Measurements from ENCODE around the gene SPATA2L.

Gene SPATA2L

GRCh38 chr16:89727406-89728120, 26.1 kb upstream of the SPATA2L start:
- no peak for DNase-seq

- no peak for DNase-seq
These were observed 22.1 kb upstream of the SPATA2L start for GRCh38 chr16:89723279-89724250.

- DNase-seq: no peak
These were observed 21.1 kb upstream of the SPATA2L start for GRCh38 chr16:89722392-89723278.

- no peak for DNase-seq
These were observed 20.3 kb upstream of the SPATA2L start for GRCh38 chr16:89721546-89722391.

- DNase-seq: peak; percentile 85
These were observed 19.5 kb upstream of the SPATA2L start, which contains the start of the genes VPS9D1 and ZNF276 for GRCh38 chr16:89720813-89721545. Gene VPS9D1 (minus strand): TSS chr16:89720898. CDS start chr16:89720861, 37 bp downstream. Gene ZNF276 (plus strand): TSS chr16:89721537. CDS start chr16:89721641, 104 bp downstream.

GRCh38 chr16:89720551-89720812, 19.0 kb upstream of the SPATA2L start:
- DNase-seq: no peak

GRCh38 chr16:89717688-89718505, 16.4 kb upstream of the SPATA2L start:
- no peak for DNase-seq

- DNase-seq: no peak
These were observed 15.6 kb upstream of the SPATA2L start for GRCh38 chr16:89716916-89717687.

- no peak for DNase-seq
These were observed 15.0 kb upstream of the SPATA2L start for GRCh38 chr16:89716493-89716892.

- DNase-seq: peak; percentile 49
These were observed 10.8 kb upstream of the SPATA2L start for GRCh38 chr16:89712274-89712781.

- peak; percentile 96 for DNase-seq
These were observed 10.2 kb upstream of the SPATA2L start for GRCh38 chr16:89711601-89712273.

GRCh38 chr16:89710709-89711564, 9.4 kb upstream of the SPATA2L start:
- no peak for DNase-seq

GRCh38 chr16:89709716-89710432, 8.4 kb upstream of the SPATA2L start:
- DNase-seq: no peak

- DNase-seq: no peak
These were observed 7.7 kb upstream of the SPATA2L start for GRCh38 chr16:89709166-89709565.

- no peak for DNase-seq
These were observed 7.0 kb upstream of the SPATA2L start for GRCh38 chr16:89708481-89708931.

- DNase-seq: peak; percentile 65
These were observed 6.2 kb upstream of the SPATA2L start for GRCh38 chr16:89707695-89708094.
